ENCODE results near the gene AOPEP.
"Not testable (repeated sequence)": the region's sequence is repeated elsewhere in the genome, so short reads cannot be mapped to it uniquely, and the experiment has no call there.

The AOPEP gene

GRCh38 chr9:94833802-94834201 is 107.3 kb downstream of the AOPEP start:
- in situ Hi-C loops (cut with MboI; ENCODE audit: low pct_unique_long_range_greater_than_20kb, low sequenced_read_pairs, unreplicated experiment) = no loop called here
- no peak for DNase-seq (ENCODE audit: low spot score)
- no peak for TF ChIP-seq CTCF (IDR thresholded peaks at IDR 0.05; ENCODE audit: extremely low read depth, insufficient read depth, missing control alignments)

- in situ Hi-C loops (cut with MboI; ENCODE audit: low pct_unique_long_range_greater_than_20kb, low sequenced_read_pairs, unreplicated experiment) = no loop called here
- DNase-seq (ENCODE audit: low spot score) = no peak
- TF ChIP-seq CTCF (IDR thresholded peaks at IDR 0.05; ENCODE audit: extremely low read depth, insufficient read depth, missing control alignments) = no peak
These were observed 110.9 kb downstream of the AOPEP start for GRCh38 chr9:94837404-94837803.

- in situ Hi-C loops (cut with MboI; ENCODE audit: low pct_unique_long_range_greater_than_20kb, low sequenced_read_pairs, unreplicated experiment) = no loop called here
- DNase-seq (ENCODE audit: low spot score) = no peak
- TF ChIP-seq CTCF (IDR thresholded peaks at IDR 0.05; ENCODE audit: extremely low read depth, insufficient read depth, missing control alignments) = no peak
These were observed 112.9 kb downstream of the AOPEP start for GRCh38 chr9:94839398-94839797.

- no peak for DNase-seq (ENCODE audit: low spot score)
- TF ChIP-seq CTCF (IDR thresholded peaks at IDR 0.05; ENCODE audit: extremely low read depth, insufficient read depth, missing control alignments) = no peak
- in situ Hi-C loops (cut with MboI; ENCODE audit: low pct_unique_long_range_greater_than_20kb, low sequenced_read_pairs, unreplicated experiment) = no loop called here
These were observed 114.2 kb downstream of the AOPEP start for GRCh38 chr9:94840738-94841137.

GRCh38 chr9:94843134-94843533 is 116.6 kb downstream of the AOPEP start:
- no peak for DNase-seq (ENCODE audit: low spot score)
- in situ Hi-C loops (cut with MboI; ENCODE audit: low pct_unique_long_range_greater_than_20kb, low sequenced_read_pairs, unreplicated experiment) = no loop called here
- TF ChIP-seq CTCF (IDR thresholded peaks at IDR 0.05; ENCODE audit: extremely low read depth, insufficient read depth, missing control alignments) = no peak

- in situ Hi-C loops (cut with MboI; ENCODE audit: low pct_unique_long_range_greater_than_20kb, low sequenced_read_pairs, unreplicated experiment) = no loop called here
- no peak for TF ChIP-seq CTCF (IDR thresholded peaks at IDR 0.05; ENCODE audit: extremely low read depth, insufficient read depth, missing control alignments)
- no peak for DNase-seq (ENCODE audit: low spot score)
These were observed 120.2 kb downstream of the AOPEP start for GRCh38 chr9:94846739-94847138.

GRCh38 chr9:94847486-94847885 is 121.0 kb downstream of the AOPEP start:
- in situ Hi-C loops (cut with MboI; ENCODE audit: low pct_unique_long_range_greater_than_20kb, low sequenced_read_pairs, unreplicated experiment) = no loop called here
- DNase-seq (ENCODE audit: low spot score) = no peak
- no peak for TF ChIP-seq CTCF (IDR thresholded peaks at IDR 0.05; ENCODE audit: extremely low read depth, insufficient read depth, missing control alignments)

- in situ Hi-C loops (cut with MboI; ENCODE audit: low pct_unique_long_range_greater_than_20kb, low sequenced_read_pairs, unreplicated experiment); DNase-seq (ENCODE audit: low spot score): not testable (repeated sequence)
These were observed 122.3 kb downstream of the AOPEP start for GRCh38 chr9:94848791-94849190.

All from GM13977 (cell line).